IMR-90 (cell line): ENCODE results near the gene ZNF335. TPM values are rescaled to one million over a fixed set of nuclear protein-coding genes. Genes with fewer than 3 reads are reported as not detected.

ENCODE experiments used
- ATAC-seq: fragments of 200-7000 bp; cut with Tn5 transposase; 2 replicates; pipeline ENCODE4 v1.9.1; 2020; ENCODE audit warnings: low read depth, mild to moderate bottlenecking, moderate library complexity
- BruUV-seq: library from RNA; stranded (reverse); fragments of 400-500 nt; replicated peaks from 2 replicates; lab custom pipeline; 2021; lab: Mats Ljungman, UMichigan
- CTCF ChIA-PET: fragments of 300-600 bp; formaldehyde crosslinking; extraction: SDS; loops from one replicate; lab custom pipeline; 2021; ENCODE audit warnings: antibody characterized with exemption; lab: Yijun Ruan, JAX
- POLR2A ChIA-PET: fragments of 300-600 bp; sonication (Branson Sonifier 250); formaldehyde crosslinking; loops from one replicate; lab custom pipeline; 2022; ENCODE audit warnings: antibody characterized with exemption; ENCODE audit not compliant: unreplicated experiment; lab: Charles Lee
- DNase-seq: peaks from one replicate; pipeline ENCODE4 v3.0.0; 2013
- H2AFZ ChIP-seq: replicated peaks from 2 replicates; pipeline ENCODE3; 2013; ENCODE audit warnings: low read length, mild to moderate bottlenecking; ENCODE audit not compliant: poor library complexity
- H2AK5ac ChIP-seq: 2 replicates; pipeline ENCODE4 v1.6.1; 2013; ENCODE audit warnings: low read depth, low read length, inconsistent platforms
- H2AK9ac ChIP-seq: replicated peaks from 2 replicates; pipeline ENCODE3; 2013; ENCODE audit warnings: mild to moderate bottlenecking, low read depth, low read length, moderate library complexity; ENCODE audit not compliant: poor library complexity
- H2BK120ac ChIP-seq: 2 replicates; pipeline ENCODE4 v1.6.1; 2013; ENCODE audit warnings: low read depth, low read length, inconsistent platforms
- H2BK15ac ChIP-seq: 3 replicates; pipeline ENCODE4 v1.6.1; 2013; ENCODE audit warnings: low read depth, low read length, inconsistent platforms
- H2BK20ac ChIP-seq: 2 replicates; pipeline ENCODE4 v1.6.1; 2013; ENCODE audit warnings: low read depth, mild to moderate bottlenecking, inconsistent platforms, low read length, moderate library complexity
- H2BK5ac ChIP-seq: 2 replicates; pipeline ENCODE4 v1.6.1; 2013; ENCODE audit warnings: mild to moderate bottlenecking, low read depth, low read length, inconsistent platforms; ENCODE audit not compliant: poor library complexity, severe bottlenecking
- H3K14ac ChIP-seq: replicated peaks from 2 replicates; pipeline ENCODE4 v1.6.1; 2013; ENCODE audit warnings: low read depth, low read length, inconsistent platforms
- H3K18ac ChIP-seq: 2 replicates; pipeline ENCODE4 v1.6.1; 2013; ENCODE audit warnings: low read depth, low read length, control low read depth
- H3K23ac ChIP-seq: 2 replicates; pipeline ENCODE4 v1.6.1; 2013; ENCODE audit warnings: low read depth, low read length, inconsistent platforms
- H3K27ac ChIP-seq: 2 replicates; pipeline ENCODE4 v1.5.1; 2013; ENCODE audit warnings: mild to moderate bottlenecking, control low read depth, low read length; ENCODE audit not compliant: insufficient read depth
- H3K27me3 ChIP-seq: 2 replicates; pipeline ENCODE4 v1.6.1; 2013; ENCODE audit warnings: low read length; ENCODE audit not compliant: control insufficient read depth, insufficient read depth
- H3K36me3 ChIP-seq: 2 replicates; pipeline ENCODE4 v1.6.1; 2013; ENCODE audit warnings: low read length, mixed read lengths; ENCODE audit not compliant: control insufficient read depth, insufficient read depth
- H3K4ac ChIP-seq: 2 replicates; pipeline ENCODE4 v1.6.1; 2013; ENCODE audit warnings: low read depth, low read length, inconsistent platforms
- H3K4me1 ChIP-seq: 2 replicates; pipeline ENCODE4 v1.6.1; 2013; ENCODE audit warnings: low read length, mixed read lengths; ENCODE audit not compliant: control insufficient read depth, insufficient read depth
- H3K4me2 ChIP-seq: 2 replicates; pipeline ENCODE4 v1.6.1; 2013; ENCODE audit warnings: low read depth, mild to moderate bottlenecking, control low read depth, low read length, moderate library complexity
- H3K4me3 ChIP-seq: 2 replicates; pipeline ENCODE4 v1.5.1; 2013; ENCODE audit warnings: low read depth, mild to moderate bottlenecking, control low read depth, low read length, moderate library complexity; ENCODE audit not compliant: insufficient read depth
- H3K56ac ChIP-seq: 2 replicates; pipeline ENCODE4 v1.6.1; 2013; ENCODE audit warnings: low read length, inconsistent platforms; ENCODE audit not compliant: insufficient read depth; ENCODE audit errors: extremely low read depth
- H3K79me1 ChIP-seq, 2 experiments: 2 replicates each; pipeline ENCODE4 v1.6.1; 2013; ENCODE audit warnings: low read length in 2 of 2, inconsistent platforms in 1 of 2, low read depth in 1 of 2
- H3K9ac ChIP-seq: 2 replicates; pipeline ENCODE4 v1.6.1; 2013; ENCODE audit warnings: low read depth, low read length, control low read depth
- H3K9me1 ChIP-seq: 2 replicates; pipeline ENCODE4 v1.6.1; 2013; ENCODE audit warnings: low read length, inconsistent platforms; ENCODE audit not compliant: insufficient read depth
- H3K9me3 ChIP-seq: 2 replicates; pipeline ENCODE4 v1.6.1; 2013; ENCODE audit warnings: low read length; ENCODE audit not compliant: control insufficient read depth, insufficient read depth
- H4K20me1 ChIP-seq: 2 replicates; pipeline ENCODE4 v1.6.1; 2013; ENCODE audit warnings: low read length, inconsistent platforms; ENCODE audit not compliant: insufficient read depth
- H4K5ac ChIP-seq: 2 replicates; pipeline ENCODE4 v1.6.1; 2013; ENCODE audit warnings: mild to moderate bottlenecking, low read depth, low read length, control low read depth
- H4K8ac ChIP-seq, 2 experiments: 2 replicates each; pipeline ENCODE4 v1.6.1; 2013; ENCODE audit warnings: low read depth in 2 of 2, low read length in 2 of 2, control low read depth in 1 of 2, inconsistent platforms in 1 of 2
- H4K91ac ChIP-seq: 2 replicates; pipeline ENCODE4 v1.6.1; 2013; ENCODE audit warnings: low read depth, low read length, inconsistent platforms; ENCODE audit not compliant: insufficient read depth
- RAD21 ChIP-seq: IDR thresholded peaks from 2 replicates; pipeline ENCODE4 v1.6.1; 2012; ENCODE audit warnings: low read length, improper control_type of control experiment
- RFX5 ChIP-seq: IDR thresholded peaks from 2 replicates; pipeline ENCODE4 v1.8.0; 2012; ENCODE audit warnings: low read depth, mild to moderate bottlenecking, low read length, moderate library complexity
- SMC3 ChIP-seq: fragments of 150-350 bp; IDR thresholded peaks from 2 replicates; pipeline ENCODE4 v1.6.1; 2016; ENCODE audit warnings: low read depth, mild to moderate bottlenecking, antibody characterized with exemption, low read length, moderate library complexity
- WGBS, 2 experiments: methylation state at CpG; one replicate each; pipeline versions ENCODE4 v1.1.5 to v1.1.7; 2013; ENCODE audit warnings: missing lambda C conversion rate in 2 of 2; ENCODE audit not compliant: insufficient read length in 1 of 2; ENCODE audit errors: extremely low coverage in 2 of 2; 5-methylcytosine and 5-hydroxymethylcytosine counted together
- dilution Hi-C: fragments of 300-500 bp; cut with HindIII; formaldehyde crosslinking; loops from one replicate; pipeline ENCODE4 v1.14.3; 2018; ENCODE audit warnings: low sequenced_read_pairs; ENCODE audit not compliant: unreplicated experiment
- in situ Hi-C: fragments of 300-500 bp; cut with MboI; formaldehyde crosslinking; loops from 3 replicates; pipeline ENCODE4 v1.14.3; 2019; ENCODE audit warnings: low sequenced_read_pairs, inconsistent platforms, mixed read lengths
- intact Hi-C: fragments of 100-400 bp; cut with micrococcal nuclease; formaldehyde crosslinking; loops from 2 replicates; pipeline ENCODE4 v1.10.0; 2022
- polyA plus RNA-seq, 3 experiments: library from polyadenylated mRNA; depleted of rRNA; stranded (reverse); fragments of >200 nt; gene quantifications; 2 replicates each; pipeline ENCODE4 v1.2.3, GENCODE V29; 2012; ENCODE audit warnings: low replicate concordance in 1 of 3
- total RNA-seq: library from RNA; depleted of rRNA; stranded (reverse); fragments of >200 nt; gene quantifications from 2 replicates; pipeline ENCODE4 v1.2.3, GENCODE V29; 2012
- TF ChIP-seq, protein P1 (sequence below): conservative IDR thresholded peaks from 2 replicates; pipeline ENCODE4 v1.5.1; 2012; ENCODE audit warnings: mild to moderate bottlenecking, low read depth, low read length, improper control_type of control experiment

ZNF335 gene
- total and polyA plus RNA-seq, 2 of the 4 experiments (the other 2 are of a cell fraction), result 11.8 to 17.8 TPM

DNA sequence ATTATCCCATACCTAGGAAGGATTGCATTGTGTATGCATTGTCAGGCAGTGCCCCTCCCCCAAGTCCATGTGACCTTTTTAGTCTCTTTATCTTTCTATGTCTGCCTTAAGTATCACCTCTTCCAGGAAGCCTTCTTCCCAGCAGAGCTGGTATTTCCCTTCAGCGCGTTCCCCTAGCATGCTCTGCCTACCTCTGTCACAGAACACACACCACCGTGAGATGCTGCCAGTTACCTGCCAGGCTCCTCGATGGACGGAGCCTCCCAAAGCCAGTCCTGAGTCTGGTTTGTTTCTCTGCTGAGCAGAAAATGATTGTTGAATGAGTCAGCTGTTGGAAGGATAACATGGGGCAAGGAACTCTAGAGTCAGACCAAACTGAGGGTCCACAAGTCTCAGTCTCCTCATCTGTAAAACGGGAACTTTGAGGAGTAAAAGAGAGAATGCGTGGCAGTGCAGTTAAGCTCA, 11.3 kb upstream of the ZNF335 start:
- in situ Hi-C loops, result no loop called here
- H2AK5ac ChIP-seq, result no peak overlapping the region
- no peak overlapping the region for H2BK15ac ChIP-seq
- H3K56ac ChIP-seq, result no peak overlapping the region
- H3K9ac ChIP-seq, result no peak overlapping the region
- no peak overlapping the region for H3K27ac ChIP-seq
- no peak overlapping the region for H3K14ac ChIP-seq
- DNase-seq (no peak), ATAC-seq (no peak)
- H3K9me1 ChIP-seq, result no peaks in the 10 kb centered on the region
- no peak overlapping the region for H3K4ac ChIP-seq
- no peaks in the 10 kb centered on the region for H3K36me3 ChIP-seq
- no peak overlapping the region for H4K8ac ChIP-seq
- H2AK9ac ChIP-seq, result no peak overlapping the region
- no TSS peak for BruUV-seq
- no CpG with 5 or more reads among the region's 7 CpGs for WGBS, 2 experiments
- TF ChIP-seq SMC3 (no peak), RFX5 (no peak), RAD21 (no peak)
- TF ChIP-seq, protein P1, sequence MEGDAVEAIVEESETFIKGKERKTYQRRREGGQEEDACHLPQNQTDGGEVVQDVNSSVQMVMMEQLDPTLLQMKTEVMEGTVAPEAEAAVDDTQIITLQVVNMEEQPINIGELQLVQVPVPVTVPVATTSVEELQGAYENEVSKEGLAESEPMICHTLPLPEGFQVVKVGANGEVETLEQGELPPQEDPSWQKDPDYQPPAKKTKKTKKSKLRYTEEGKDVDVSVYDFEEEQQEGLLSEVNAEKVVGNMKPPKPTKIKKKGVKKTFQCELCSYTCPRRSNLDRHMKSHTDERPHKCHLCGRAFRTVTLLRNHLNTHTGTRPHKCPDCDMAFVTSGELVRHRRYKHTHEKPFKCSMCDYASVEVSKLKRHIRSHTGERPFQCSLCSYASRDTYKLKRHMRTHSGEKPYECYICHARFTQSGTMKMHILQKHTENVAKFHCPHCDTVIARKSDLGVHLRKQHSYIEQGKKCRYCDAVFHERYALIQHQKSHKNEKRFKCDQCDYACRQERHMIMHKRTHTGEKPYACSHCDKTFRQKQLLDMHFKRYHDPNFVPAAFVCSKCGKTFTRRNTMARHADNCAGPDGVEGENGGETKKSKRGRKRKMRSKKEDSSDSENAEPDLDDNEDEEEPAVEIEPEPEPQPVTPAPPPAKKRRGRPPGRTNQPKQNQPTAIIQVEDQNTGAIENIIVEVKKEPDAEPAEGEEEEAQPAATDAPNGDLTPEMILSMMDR, result no peak
- H2BK20ac ChIP-seq, result no peak overlapping the region
- no peaks in the 10 kb centered on the region for H3K4me1 ChIP-seq
- peaks cover 10% of the 10 kb centered on the region; the same call in 1 of the 2 replicates for H3K27me3 ChIP-seq
- H3K79me1 ChIP-seq, result no peaks in the 10 kb centered on the region
- no peak overlapping the region for H3K18ac ChIP-seq
- H2BK5ac ChIP-seq, result no peak overlapping the region
- no peak overlapping the region for H3K4me3 ChIP-seq
- no peaks in the 10 kb centered on the region for H3K9me3 ChIP-seq
- H4K5ac ChIP-seq, result no peak overlapping the region
- no peak overlapping the region for H3K23ac ChIP-seq
- dilution Hi-C loops, result no loop called here
- H2BK120ac ChIP-seq, result no peak overlapping the region
- no peaks in the 10 kb centered on the region for H4K20me1 ChIP-seq
- H2AFZ ChIP-seq, result no peak overlapping the region
- intact Hi-C loops, result no loop called here
- ChIA-PET CTCF (no interaction called here), POLR2A (no interaction called here)
- H4K91ac ChIP-seq, result no peak overlapping the region
- no peak overlapping the region for H3K4me2 ChIP-seq
